DMS114 treated with DMSO at 0.1 percent for 48 hours (cell line): ENCODE data around the gene SCIN.

ENCODE experiments used
- DNase-seq: peaks from one replicate; lab custom pipeline; 2025; ENCODE audit not compliant: unreplicated experiment; lab: John Stamatoyannopoulos, UW

Gene SCIN

DNA sequence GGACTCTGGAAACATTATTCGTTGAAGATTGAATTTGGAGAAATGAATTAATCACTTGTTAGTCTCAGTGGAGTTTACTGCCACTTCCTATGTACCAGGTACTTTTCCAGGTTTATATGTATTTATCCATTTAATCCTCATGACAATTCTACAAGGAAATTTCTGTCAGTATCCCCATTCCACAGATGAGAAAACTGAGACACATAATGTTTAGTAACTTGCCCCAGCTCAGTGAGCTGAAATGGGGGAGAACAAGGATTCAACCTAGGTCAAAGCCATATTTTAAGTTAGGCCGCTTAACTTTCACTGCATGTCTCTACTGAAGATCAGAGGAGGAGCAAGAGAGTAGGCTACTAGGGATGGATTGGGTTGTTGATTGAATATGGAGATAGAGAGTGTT is 4.6 kb upstream of the SCIN start:
- no peak for DNase-seq

DNA sequence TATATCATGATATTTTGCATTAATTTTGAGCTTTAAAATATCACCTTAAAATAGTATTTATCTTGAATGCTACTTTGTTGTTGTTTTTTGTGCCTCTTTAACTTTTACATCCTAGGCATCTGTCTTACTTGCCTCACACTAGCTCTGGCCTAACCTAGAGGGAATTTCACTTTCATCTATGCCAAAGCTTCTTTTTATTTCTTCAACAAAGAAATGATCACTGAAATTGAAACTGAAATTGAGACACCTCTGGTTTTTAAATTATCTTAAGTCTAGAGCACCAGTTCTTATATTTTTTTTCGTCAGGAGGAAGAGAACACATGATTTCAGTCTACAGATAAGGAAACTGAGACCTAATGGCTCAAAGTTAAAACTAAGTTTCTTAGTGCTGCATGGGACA is 3.5 kb upstream of the SCIN start:
- no peak for DNase-seq

DNA sequence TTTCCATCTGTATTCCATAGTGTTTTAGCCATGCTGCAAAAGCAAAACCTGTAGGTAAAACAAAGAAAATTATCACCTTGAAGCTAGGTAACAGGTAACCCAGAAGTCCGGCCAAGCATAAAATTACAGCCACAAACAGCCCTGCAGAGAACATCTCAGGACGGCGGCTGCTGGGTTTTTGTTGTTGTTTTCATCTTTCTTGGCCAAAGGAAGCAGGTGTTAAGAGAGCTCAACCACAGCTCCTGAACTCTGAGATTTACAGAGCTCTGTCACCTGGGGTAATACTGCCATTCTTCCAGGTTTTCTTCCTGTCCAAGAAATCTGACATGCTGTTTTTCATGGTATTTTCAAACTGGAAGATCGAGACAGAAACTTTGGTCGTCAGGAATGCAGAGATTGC is 847 bp upstream of the SCIN start:
- DNase-seq, result no peak

DNA sequence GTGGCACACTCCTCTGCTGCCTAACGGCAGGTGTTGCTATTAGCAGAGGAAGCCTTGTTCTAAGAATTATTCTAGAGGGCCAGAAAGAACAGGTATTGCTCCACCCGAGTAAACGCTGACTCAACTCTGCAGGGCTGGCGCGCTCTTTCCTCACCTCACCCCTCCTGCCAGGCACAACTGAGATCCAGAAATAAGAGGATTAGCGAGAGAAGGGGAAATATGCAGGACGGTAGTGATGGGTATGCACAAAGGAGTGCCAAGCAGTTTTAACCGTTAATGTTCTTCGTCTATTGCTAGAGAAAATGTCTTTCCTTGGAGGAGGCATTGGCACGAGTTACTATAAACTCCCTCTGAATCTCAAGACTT is 369 bp upstream of the SCIN start:
- no peak for DNase-seq

DNA sequence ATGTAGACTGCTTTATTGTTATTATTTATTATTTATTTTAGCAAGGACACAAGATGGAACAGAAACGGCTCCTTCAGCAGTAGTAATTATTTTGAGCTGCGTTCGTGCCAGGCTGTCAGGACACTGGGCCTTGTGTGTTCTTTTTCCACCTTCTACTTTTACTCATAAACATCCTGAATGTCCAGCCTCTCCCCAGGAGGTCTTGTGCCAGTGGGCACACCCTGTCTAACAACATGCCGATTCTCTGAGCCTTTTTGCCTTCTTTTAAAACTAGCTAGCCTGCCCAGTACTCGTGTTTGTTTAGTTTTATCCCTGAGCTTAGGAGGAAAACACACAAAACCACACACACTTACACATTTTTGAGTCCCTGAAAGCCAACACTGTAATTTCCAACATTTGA is 1.2 kb downstream of the SCIN start:
- no peak for DNase-seq

DNA sequence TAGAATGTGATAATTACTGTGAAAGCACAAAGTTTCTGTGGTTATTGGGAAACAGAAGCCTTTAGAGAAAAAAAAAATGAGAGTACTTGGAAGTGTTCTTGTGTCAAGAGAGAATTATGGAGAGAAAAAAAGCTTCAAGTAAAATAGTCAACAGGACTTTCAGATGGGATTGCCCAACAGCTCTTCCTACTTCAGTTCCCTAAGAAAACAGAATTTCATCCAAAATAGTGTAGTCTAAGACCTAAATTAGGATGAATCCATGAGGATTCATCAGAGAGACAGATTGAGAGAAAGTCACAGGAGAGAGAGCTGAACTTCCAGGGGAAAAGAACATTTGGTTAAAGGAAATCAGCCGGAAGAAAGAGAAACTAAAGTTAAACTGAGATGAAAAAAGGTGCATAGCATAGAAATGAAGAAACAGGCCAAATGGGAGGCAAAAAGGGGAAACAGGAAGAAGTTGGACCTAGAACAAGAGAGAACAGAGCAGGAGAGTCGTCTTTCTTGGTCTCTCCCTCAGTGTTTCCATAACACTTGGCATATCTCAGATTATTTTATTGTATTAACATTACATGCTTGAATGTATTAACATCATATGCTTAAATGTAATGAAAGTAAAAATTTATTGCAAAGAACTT is 2.5 kb downstream of the SCIN start:
- DNase-seq, result no peak

DNA sequence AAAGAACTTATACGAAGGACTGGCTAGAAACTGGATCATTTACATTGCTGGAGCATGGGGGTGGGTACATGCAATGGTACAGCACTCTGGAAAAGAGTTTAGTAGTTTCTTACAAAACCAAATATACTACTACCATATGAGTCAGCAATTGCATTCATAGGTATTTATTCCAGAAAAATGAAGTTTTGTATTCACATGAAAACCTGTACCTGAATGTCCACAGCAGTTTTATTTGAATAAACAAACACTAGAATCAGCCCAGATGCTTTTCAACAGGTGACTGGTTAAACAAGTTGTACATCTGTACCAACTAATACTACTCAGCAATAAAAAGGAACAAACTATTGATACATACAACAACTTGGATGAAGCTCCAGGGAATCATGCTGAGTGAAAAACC is 3.4 kb downstream of the SCIN start:
- DNase-seq, result no peak

DNA sequence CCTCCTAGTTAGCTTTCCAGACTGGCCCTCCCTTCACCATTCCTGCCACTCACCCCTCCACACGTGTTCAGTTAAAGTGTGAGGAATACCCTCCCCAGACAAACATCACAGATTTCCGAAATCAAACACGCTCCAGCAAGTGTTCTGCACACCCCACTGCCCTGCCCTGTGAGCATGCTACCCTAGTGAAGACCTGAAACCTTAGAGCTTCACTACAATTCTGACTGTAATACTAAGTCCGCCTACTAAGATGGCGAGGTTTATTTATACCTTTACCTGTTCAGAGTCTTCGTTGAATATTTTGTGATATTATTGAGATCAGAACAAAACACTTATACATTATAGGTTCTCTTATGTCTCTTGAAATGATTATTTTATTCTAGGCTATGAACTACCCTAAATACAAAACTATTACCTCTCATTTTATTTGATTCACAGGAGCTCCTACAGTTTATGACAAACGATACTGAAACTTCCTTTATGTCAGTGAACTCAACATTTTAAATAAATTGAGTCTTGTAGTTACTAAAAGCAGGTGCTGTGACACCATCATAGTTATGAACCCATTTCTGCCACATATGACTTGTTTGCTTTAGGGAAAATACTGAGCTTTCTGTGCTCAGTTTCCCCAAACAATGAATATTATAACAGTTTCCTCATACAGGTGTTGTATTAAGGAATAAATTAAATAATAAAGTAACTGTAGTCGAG is 8.6 kb downstream of the SCIN start:
- no peak for DNase-seq

DNA sequence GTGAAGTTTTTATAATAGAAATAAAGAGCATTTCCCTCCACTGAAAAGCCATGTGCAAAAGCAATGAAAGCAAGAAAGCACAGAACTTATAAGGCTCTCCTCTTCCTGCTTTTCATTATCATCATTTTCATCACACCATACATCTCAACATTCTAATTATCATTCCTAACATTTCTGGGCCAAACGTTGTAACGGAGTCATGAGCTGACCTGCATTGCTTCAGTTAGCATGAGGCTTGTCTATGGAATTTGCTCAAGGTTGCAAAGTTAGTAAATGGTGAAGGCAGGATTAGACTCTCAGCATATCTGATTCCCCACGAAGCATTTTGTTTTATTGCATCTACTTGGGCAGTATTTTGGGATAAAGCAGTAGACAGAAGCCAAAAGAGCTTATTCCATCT is 11.4 kb downstream of the SCIN start:
- no peak for DNase-seq

DNA sequence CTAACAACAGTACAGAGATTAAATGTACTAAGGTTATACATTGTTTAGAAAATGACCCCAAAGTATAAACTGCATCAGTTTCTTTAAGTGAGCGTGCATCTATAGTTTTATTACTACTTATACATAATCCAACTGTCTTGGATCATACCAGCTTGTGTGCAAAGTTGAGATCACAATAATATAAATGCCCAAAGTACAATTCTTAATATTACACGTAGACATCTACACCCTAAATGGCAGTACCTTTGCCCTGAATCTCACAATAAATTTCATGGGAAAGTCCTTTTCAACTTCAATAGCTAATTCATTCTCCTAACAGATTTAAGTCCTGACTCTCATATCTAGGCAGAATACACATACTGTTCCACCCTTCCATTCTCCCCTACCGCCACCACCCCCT is 11.8 kb downstream of the SCIN start:
- no peak for DNase-seq

DNA sequence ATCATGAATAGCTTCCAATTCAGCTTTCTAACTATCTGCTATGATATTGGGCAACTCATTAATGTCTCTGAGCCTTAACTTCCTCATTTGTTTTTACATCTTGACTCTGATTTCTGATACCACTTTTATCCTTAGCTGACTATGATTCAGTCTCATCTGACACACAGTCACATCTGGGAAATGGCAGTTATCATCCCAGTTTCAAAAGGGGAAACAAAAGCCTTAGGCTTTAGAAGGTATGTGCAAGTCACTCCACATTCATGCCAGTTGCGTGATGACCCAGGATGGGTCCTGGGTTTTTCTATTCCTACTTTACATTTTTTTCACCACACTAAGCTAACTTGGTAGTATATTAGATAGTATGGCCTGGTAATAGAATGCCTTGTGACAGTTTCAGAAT is 12.7 kb downstream of the SCIN start:
- DNase-seq, result no peak

DNA sequence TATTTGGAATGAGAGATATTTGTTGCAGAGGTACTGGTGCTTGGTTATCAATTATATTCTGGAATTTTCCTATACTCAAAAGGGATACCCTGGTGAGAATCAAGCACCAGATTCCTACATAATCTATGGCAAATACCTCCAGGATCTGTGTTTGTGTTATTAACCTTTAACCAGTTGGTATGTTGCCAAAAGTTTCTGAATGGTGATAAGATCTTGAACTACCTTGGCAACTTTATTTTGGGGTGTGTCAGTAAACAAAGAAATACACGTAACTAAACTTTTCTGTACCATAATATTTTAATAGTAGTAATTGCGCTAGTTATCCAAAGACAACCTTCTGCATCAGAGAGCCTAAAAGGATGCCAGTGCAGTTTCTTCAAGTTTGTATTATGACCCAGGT is 13.4 kb downstream of the SCIN start:
- no peak for DNase-seq

DNA sequence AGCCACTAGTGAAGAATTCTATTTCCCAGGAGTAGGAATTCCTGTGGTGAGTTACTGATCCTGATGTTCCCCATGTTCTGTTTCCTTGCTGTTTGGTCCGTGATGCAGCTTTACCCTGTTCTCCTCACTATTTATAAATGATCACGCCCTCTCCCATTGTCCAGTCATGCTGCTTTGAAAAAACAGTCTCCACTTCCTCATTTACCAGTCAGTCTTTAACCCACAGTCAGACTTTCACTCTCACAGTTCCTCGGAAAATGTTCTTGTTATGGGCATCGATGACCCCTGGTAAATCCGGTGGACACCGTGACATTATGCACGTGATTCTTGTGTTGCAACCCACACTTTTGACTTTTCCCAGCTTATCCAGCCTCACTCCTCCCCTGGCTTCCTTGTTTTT is 14.4 kb downstream of the SCIN start:
- no peak for DNase-seq

DNA sequence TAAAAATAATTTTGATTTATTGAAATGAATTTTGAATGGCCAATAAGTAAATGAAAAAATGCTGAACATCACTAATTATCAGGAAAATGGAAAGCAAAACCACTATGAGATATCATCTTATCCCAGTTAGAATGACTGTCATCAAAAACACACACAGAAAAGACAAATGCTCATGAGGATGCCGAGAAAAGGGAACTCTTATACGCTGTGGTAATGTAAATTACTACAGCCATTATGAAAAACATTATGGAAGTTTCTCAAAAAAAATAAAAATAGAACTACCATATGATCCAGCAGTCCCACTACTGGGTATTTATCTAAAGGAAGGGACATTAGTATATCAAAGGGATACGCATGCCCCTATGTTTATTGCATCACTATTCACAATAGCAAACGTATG is 15.8 kb downstream of the SCIN start:
- no peak for DNase-seq

DNA sequence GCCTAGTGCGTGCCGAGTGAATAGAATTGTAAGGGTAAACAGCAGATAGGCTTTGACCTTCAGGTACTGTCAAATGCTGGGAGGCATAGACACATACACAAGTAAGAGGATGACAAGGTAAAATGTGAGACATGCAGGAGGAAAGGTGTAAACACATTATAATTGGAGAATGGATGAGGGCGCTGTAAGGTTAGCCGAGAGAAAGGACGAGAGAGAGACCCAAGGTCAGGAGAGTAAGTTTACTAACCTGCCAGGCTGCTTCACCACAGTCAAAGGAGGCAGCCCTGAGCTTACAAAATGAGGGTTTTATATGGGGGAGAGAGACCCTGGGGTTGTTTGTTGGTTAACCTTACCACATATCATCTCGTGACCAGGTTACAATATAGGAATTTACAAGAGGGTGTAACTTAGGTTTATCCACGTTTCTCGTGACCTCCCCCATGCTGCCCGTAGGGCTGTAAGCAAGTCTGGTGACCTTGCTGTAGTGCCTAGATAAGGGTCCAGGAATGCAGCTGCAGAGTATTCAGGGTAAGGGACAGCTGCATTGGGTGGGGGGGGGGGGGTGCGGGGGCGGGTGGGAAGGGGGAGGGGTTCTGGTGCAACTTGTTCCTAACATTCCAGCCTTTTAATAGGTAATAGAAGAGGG is 17.9 kb downstream of the SCIN start:
- no peak for DNase-seq

DNA sequence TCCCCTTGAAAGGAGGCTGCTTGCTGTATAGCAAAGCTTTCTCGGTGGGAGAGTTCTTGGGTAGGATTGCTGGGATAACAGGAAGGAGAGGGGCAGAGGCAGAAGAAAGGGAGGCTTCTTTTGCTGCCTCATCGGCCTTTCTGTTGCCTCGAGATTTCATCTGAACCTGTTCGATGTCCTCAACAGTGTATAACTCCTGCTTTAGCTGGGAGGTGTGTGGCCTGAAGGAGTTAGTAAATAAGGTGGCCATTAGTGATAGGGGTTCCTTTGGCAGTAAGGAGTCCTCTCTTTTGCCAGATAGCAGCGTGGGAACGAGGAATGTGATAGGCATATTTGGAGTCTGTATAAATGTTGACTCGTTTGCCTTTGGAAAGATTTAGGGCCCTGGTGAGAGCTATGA is 20.0 kb downstream of the SCIN start:
- DNase-seq, result no peak

DNA sequence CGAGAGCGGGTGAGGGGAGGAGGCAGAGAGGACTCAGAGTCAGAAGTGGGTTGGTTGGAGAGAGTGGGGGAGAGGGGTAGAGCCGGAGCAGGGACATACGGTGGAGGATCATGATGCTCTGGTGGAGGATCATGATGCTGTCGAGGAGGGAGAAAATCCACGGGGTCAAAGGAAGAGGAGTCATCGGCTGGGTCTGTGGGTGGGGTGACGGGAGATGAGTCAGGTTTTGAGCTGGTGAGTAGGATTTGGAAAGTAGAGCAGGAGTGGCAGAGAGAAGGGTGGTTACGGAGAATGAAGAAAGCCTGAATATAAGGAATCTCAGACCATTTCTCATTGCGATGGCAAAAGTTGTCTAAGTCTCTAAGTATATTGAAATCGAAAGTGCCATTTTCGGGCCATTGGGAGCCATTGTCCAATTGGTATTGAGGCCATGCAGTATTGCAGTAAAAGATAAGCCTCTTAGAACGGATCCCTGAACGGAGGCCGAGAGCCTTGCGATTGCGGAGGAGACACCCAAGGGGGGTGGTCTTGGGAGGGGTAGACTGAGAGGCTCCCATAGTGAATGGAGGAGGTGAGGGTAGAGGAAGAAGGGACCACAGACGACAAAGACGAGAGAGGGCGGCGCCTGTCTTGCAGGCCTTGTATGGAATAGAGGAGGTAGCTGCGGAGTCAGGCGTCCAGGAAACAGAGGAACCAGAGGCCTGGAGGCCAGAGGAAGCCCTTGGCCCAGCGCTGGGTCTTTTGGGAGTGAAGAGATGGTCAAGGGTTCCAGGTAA is 23.8 kb downstream of the SCIN start:
- no peak for DNase-seq

DNA sequence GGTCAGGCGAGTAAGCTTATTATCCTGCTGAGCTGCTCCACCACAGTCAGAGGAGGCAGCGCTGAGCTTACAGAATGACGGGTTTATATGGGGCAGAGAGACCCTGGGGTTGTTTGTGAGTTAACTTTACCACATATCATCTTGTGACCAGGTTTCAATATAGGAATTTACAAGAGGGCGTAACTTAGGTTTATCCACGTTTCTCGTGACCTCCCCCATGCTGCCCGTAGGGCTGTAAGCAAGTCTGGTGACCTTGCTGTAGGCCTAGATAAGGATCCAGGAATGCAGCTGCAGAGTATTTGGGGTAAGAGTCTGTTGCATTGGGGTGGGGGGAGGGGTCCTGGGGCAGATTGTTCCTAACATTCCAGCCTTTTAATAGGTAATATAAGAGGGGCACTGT is 24.6 kb downstream of the SCIN start:
- DNase-seq, result no peak

DNA sequence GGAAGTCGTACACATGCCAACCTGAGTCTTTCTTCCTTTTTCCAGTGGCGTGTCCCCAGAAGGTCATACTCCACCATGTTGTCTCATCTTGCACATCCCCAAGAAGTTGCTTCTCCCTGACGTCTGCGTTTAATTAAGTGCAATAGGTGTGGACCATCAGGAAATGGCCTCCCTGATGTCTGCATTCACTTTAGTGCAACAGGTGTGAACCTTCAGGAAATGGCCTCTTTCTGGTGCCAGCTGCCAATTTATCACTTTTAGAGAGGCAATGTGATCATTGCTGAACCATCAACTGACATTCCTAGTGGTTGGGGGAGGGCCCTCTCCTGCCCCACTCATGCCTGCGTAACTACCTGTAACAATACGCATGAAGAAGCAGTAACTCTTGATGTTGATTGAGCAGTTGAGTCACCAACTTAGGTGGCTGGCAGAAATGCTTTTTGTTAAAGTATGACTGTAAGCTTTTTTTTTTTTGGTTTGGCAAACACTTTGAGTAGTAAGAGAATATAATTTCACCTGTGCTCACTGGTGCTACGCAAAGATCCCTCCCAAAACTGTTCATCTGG is 25.8 kb downstream of the SCIN start:
- DNase-seq, result no peak

DNA sequence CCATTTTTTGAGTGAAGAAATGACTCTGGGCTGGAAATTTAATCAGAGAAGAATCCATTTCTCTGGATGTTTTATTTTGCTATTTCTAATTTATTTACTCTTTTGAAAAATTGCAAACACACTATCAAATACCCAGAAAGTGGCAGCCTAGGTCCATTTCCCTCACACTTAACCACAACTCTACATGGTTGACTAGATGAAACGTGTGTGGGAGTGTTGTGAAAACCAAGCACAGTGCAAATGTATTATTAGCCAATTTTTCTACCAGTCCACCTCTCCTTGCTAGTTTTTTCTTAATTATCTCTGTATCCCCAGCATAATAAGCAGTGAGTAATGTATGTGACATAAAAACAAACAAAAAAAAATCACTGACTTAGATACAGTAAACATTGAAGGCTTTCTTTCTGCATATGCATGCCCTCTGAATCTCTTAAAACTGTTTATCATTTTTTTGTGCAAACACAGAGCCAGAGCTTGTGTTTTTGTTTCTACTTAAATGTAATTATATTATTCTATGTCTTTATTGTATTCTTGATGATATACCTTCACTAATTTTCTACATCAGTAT is 30.9 kb downstream of the SCIN start:
- DNase-seq, result no peak

DNA sequence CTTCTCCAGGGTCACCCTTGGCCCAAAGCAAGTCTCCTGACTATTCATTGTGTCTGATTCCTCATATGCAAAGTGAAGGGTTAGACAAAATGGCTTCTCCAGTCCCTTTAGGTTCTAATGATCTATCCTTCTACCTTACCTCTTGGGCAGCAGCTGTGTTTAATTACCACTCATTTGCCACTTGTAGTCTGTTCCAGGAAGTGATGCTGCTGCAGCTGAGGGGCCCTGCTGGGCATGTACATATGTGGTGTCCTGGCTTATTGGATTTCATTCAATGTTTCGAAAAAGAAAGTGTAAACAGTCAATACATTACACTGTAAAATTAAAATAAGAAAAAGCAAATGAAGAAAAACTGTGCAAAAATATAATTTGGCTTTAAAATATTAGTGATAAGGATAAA is 36.6 kb downstream of the SCIN start:
- no peak for DNase-seq
